Left lung (tissue), 10 donors: ENCODE results near the gene FAM114A1. TPM values are rescaled to one million over a fixed set of nuclear protein-coding genes. Genes with fewer than 3 reads are reported as not detected.

Experiments used
- ATAC-seq: fragments of 200-7000 bp; cut with Tn5 transposase; one replicate; pipeline ENCODE4 v1.9.1; 2020; ENCODE audit warnings: moderate library complexity
- DNase-seq, 4 donors: peaks; one replicate each; pipeline ENCODE4 v3.0.0-alpha.2; 2013 to 2020
- H3K27ac ChIP-seq, 2 donors: fragments of 200-600 bp; sonication (generic) in 1 of 2; one replicate each; pipeline versions ENCODE4 v1.5.0 to v1.8.0; 2020 to 2021
- H3K27me3 ChIP-seq, 2 donors: fragments of 200-600 bp; sonication (generic) in 1 of 2; one replicate each; pipeline versions ENCODE4 v1.5.0 to v1.8.0; 2020 to 2021
- H3K36me3 ChIP-seq, 2 donors: fragments of 200-600 bp; sonication (generic) in 1 of 2; one replicate each; pipeline versions ENCODE4 v1.5.0 to v1.8.0; 2020 to 2021
- H3K4me1 ChIP-seq, 2 donors: fragments of 200-600 bp; one replicate each; pipeline ENCODE4 v1.8.0; 2021
- H3K4me3 ChIP-seq, 2 donors: fragments of 200-600 bp; sonication (generic) in 1 of 2; one replicate each; pipeline versions ENCODE4 v1.5.0 to v1.8.0; 2020 to 2021; ENCODE audit warnings: mild to moderate bottlenecking in 1 of 2
- H3K9me3 ChIP-seq, 2 donors: fragments of 200-600 bp; sonication (generic) in 1 of 2; one replicate each; pipeline versions ENCODE4 v1.5.0 to v1.8.0; 2020 to 2021
- CTCF ChIP-seq, 2 donors: fragments of 200-600 bp; sonication (generic) in 1 of 2; IDR thresholded peaks; one replicate each; pipeline versions ENCODE4 v1.5.0 to v1.8.0; 2021; ENCODE audit warnings: antibody characterized with exemption in 2 of 2
- intact Hi-C, 2 donors: fragments of 100-400 bp; cut with DNase I; formaldehyde crosslinking; loops; one replicate each; pipeline versions ENCODE4 v1.11.2 to v1.14.2; 2022
- polyA plus RNA-seq, 6 donors: library from polyadenylated mRNA; unstranded; fragments of 120-200 nt; gene quantifications; one replicate each; pipeline ENCODE4 v1.2.1, GENCODE V29; 2013; ENCODE audit not compliant: insufficient read length in 6 of 6
- total RNA-seq, 2 donors: library from RNA; stranded (reverse); fragmentation: NEBNext Ultra II Directional; extraction: Animal tissue kit (Norgen Biotek cat#: 25700); gene quantifications; one replicate each; pipeline ENCODE4 v1.2.1, GENCODE V29; 2021
- donor health status: DM: no; HTN: yes; CAD: no.
- donor health status: DM: no; HTN: no; CAD: no.

The FAM114A1 gene
- total and polyA plus RNA-seq, 8 donors, result 51.5 to 81.1 (median 62.4) TPM

GRCh38 chr4:38857354-38858096 lies 10.1 kb upstream of the FAM114A1 start:
- Histone ChIP-seq H3K4me3 (peak overlapping the region in 1 of 2 donors; percentile 43), H3K36me3 (no peaks in the 10 kb centered on the region), H3K27ac (peak overlapping the region; percentile 74 to 97), H3K9me3 (no peaks in the 10 kb centered on the region), H3K27me3 (no peaks in the 10 kb centered on the region), H3K4me1 (peaks cover 9 to 51% of the 10 kb centered on the region in 2 donors)
- intact Hi-C loops, result no loop called here
- ATAC-seq (peak; percentile 84), DNase-seq (peak in 1 of 4 donors; percentile 60)
- no peak for TF ChIP-seq CTCF (IDR thresholded peaks at IDR 0.05)

- peak overlapping the region; percentile 74 to 97 for H3K27ac ChIP-seq
- no peak for ATAC-seq
- peaks cover 9 to 51% of the 10 kb centered on the region in 2 donors for H3K4me1 ChIP-seq
- no peaks in the 10 kb centered on the region for H3K36me3 ChIP-seq
- no peaks in the 10 kb centered on the region for H3K9me3 ChIP-seq
- H3K4me3 ChIP-seq, result no peak overlapping the region
- DNase-seq, result no peak
- intact Hi-C loops, result no loop called here
- TF ChIP-seq CTCF (IDR thresholded peaks at IDR 0.05), result no peak
- no peaks in the 10 kb centered on the region for H3K27me3 ChIP-seq
Observed at GRCh38 chr4:38858097-38858420, 9.5 kb upstream of the FAM114A1 start.

- peak overlapping the region in 1 of 2 donors; percentile 97 for H3K27ac ChIP-seq
Observed at GRCh38 chr4:38859501-38859900, 8.1 kb upstream of the FAM114A1 start.

GRCh38 chr4:38860788-38861424 lies 6.7 kb upstream of the FAM114A1 start:
- H3K27ac ChIP-seq, result no peak overlapping the region
- ATAC-seq, result peak; percentile 61
- H3K4me1 ChIP-seq, result peaks cover 9 to 31% of the 10 kb centered on the region in 2 donors
- no peaks in the 10 kb centered on the region for H3K27me3 ChIP-seq
- peak in 1 of 4 donors; percentile 52 for DNase-seq
- TF ChIP-seq CTCF (IDR thresholded peaks at IDR 0.05), result peak; percentile 50 to 80
- intact Hi-C loops, result loop anchor here in 1 of 2 donors (10.0 kb wide), 1 partner anchor 96 kb away; no protein-coding TSS in a partner anchor
- no peaks in the 10 kb centered on the region for H3K9me3 ChIP-seq
- H3K36me3 ChIP-seq, result no peaks in the 10 kb centered on the region
- H3K4me3 ChIP-seq, result no peak overlapping the region

More at GRCh38 chr4:38859501-38859900, 8.1 kb upstream of the FAM114A1 start:
- no peak overlapping the region for H3K4me3 ChIP-seq
- H3K9me3 ChIP-seq, result no peaks in the 10 kb centered on the region
- no peaks in the 10 kb centered on the region for H3K36me3 ChIP-seq
- TF ChIP-seq CTCF (IDR thresholded peaks at IDR 0.05), result no peak
- ATAC-seq (no peak), DNase-seq (no peak)
- H3K4me1 ChIP-seq, result peaks cover 9 to 38% of the 10 kb centered on the region in 2 donors
- intact Hi-C loops, result no loop called here
- no peaks in the 10 kb centered on the region for H3K27me3 ChIP-seq

- Histone ChIP-seq H3K9me3 (no peaks in the 10 kb centered on the region), H3K4me1 (peaks cover 5 to 33% of the 10 kb centered on the region in 2 donors), H3K36me3 (no peaks in the 10 kb centered on the region), H3K4me3 (no peak overlapping the region), H3K27me3 (no peaks in the 10 kb centered on the region), H3K27ac (no peak overlapping the region)
- TF ChIP-seq CTCF (IDR thresholded peaks at IDR 0.05), result no peak
- intact Hi-C loops, result loop anchor here in 1 of 2 donors (10.0 kb wide), 1 partner anchor 97 kb away; no protein-coding TSS in a partner anchor
- no peak for ATAC-seq
- no peak for DNase-seq
Observed at GRCh38 chr4:38861791-38862190, 5.8 kb upstream of the FAM114A1 start.
